Measurements from ENCODE around the gene XK.

The XK gene

DNA sequence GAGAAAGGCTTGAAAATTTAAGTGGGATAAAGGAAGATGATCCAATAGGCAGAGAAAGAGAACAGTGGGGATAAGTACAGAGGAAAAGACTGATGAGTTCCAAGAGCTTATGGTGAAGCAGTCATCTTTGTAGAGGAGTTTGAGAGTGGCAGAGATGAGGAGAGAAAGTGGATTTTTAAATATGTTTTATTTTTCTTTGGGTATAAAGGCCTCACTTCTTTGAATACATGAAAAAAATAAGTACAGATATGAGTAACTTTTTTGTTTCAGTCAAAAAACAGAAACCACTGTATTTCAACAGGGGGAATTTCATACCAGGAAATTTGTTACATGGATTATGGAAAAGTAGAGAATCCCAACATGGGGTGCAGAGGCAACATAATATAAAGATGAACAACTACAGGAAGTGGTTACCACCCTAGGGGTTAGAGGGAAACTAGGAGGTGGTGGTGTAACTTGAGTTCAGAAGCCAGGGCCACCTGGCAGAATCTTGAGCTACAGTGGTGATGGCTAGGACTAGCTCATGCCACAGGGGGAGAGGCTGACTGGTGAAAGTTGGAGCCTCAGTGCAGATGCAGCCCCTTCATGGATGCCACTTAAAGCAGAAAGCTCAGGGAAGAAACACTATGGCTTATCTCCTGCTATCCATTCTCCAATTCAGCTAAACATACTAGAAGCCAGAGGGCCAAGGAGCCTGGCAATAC is 90.8 kb downstream of the XK start:
- no peaks in the 10 kb centered on the region for H3K36me3 ChIP-seq (ENCODE audit: control insufficient read depth, insufficient read depth, low read length)
- H3K4me1 ChIP-seq (ENCODE audit: control insufficient read depth, insufficient read depth, low read length) = no peaks in the 10 kb centered on the region
- H3K27ac ChIP-seq (ENCODE audit: low read depth, low read length) = no peak overlapping the region
- no peak overlapping the region for H3K9ac ChIP-seq (ENCODE audit: low read length)
- H3K4me3 ChIP-seq (ENCODE audit: low read depth, low read length) = no peak overlapping the region
- H3K9me3 ChIP-seq (ENCODE audit: control insufficient read depth, insufficient read depth, low read depth, low read length) = no peaks in the 10 kb centered on the region
- no peaks in the 10 kb centered on the region for H3K27me3 ChIP-seq (ENCODE audit: control insufficient read depth, insufficient read depth, low read length)

GRCh38 chrX:37776987-37777325 is 91.4 kb downstream of the XK start:
- Histone ChIP-seq H3K9ac (ENCODE audit: low read length) (no peak overlapping the region), H3K4me3 (ENCODE audit: low read depth, low read length) (no peak overlapping the region), H3K4me1 (ENCODE audit: control insufficient read depth, insufficient read depth, low read length) (no peaks in the 10 kb centered on the region), H3K27ac (ENCODE audit: low read depth, low read length) (no peak overlapping the region), H3K27me3 (ENCODE audit: control insufficient read depth, insufficient read depth, low read length) (no peaks in the 10 kb centered on the region), H3K9me3 (ENCODE audit: control insufficient read depth, insufficient read depth, low read depth, low read length) (no peaks in the 10 kb centered on the region), H3K36me3 (ENCODE audit: control insufficient read depth, insufficient read depth, low read length) (no peaks in the 10 kb centered on the region)

- no peak within 1 kb of the TSS for H3K4me3 ChIP-seq (ENCODE audit: low read depth, low read length)
- H3K9ac ChIP-seq (ENCODE audit: low read length) = no peak within 1 kb of the TSS
- H3K4me1 ChIP-seq (ENCODE audit: control insufficient read depth, insufficient read depth, low read length) = no peaks in the 10 kb centered on the region
- H3K36me3 ChIP-seq (ENCODE audit: control insufficient read depth, insufficient read depth, low read length) = no peaks in the 10 kb centered on the region
- no peaks in the 10 kb centered on the region for H3K9me3 ChIP-seq (ENCODE audit: control insufficient read depth, insufficient read depth, low read depth, low read length)
- no peak within 1 kb of the TSS for H3K27ac ChIP-seq (ENCODE audit: low read depth, low read length)
- H3K27me3 ChIP-seq (ENCODE audit: control insufficient read depth, insufficient read depth, low read length) = no peaks in the 10 kb centered on the region; the same call in 1 of the 2 replicates
Measured at GRCh38 chrX:37779857-37780256, 94.3 kb downstream of the XK start, which contains the start of gene CYBB. Gene CYBB, plus strand, starts transcription at chrX:37780059. Its CDS starts 19 bp downstream, at chrX:37780078.

- H3K27me3 ChIP-seq (ENCODE audit: control insufficient read depth, insufficient read depth, low read length) = no peaks in the 10 kb centered on the region; the same call in 1 of the 2 replicates
- no peak overlapping the region for H3K9ac ChIP-seq (ENCODE audit: low read length)
- H3K9me3 ChIP-seq (ENCODE audit: control insufficient read depth, insufficient read depth, low read depth, low read length) = no peaks in the 10 kb centered on the region
- no peaks in the 10 kb centered on the region for H3K4me1 ChIP-seq (ENCODE audit: control insufficient read depth, insufficient read depth, low read length)
- no peak overlapping the region for H3K27ac ChIP-seq (ENCODE audit: low read depth, low read length)
- no peak overlapping the region for H3K4me3 ChIP-seq (ENCODE audit: low read depth, low read length)
- H3K36me3 ChIP-seq (ENCODE audit: control insufficient read depth, insufficient read depth, low read length) = no peaks in the 10 kb centered on the region
Measured at GRCh38 chrX:37781081-37781480, 95.5 kb downstream of the XK start.
